ENCODE results near the gene ITPRID1.

ITPRID1 gene

GRCh38 chr7:31695859-31696614, 182.1 kb downstream of the ITPRID1 start:
- H3K27me3 ChIP-seq (ENCODE audit: control insufficient read depth, insufficient read depth, low read length), result no peaks in the 10 kb centered on the region
- H3K36me3 ChIP-seq (ENCODE audit: control insufficient read depth, insufficient read depth, low read length), result no peaks in the 10 kb centered on the region
- H3K9ac ChIP-seq (ENCODE audit: low read length), result no peak overlapping the region
- H3K4me1 ChIP-seq (ENCODE audit: control insufficient read depth, insufficient read depth, low read length), result no peaks in the 10 kb centered on the region; the same call in 1 of the 2 replicates
- no peak overlapping the region for H3K4me3 ChIP-seq (ENCODE audit: low read depth, low read length)
- H3K9me3 ChIP-seq (ENCODE audit: control insufficient read depth, insufficient read depth, low read depth, low read length), result no peaks in the 10 kb centered on the region
- no peak overlapping the region for H3K27ac ChIP-seq (ENCODE audit: low read depth, low read length)

GRCh38 chr7:31699050-31699449, 185.2 kb downstream of the ITPRID1 start:
- Histone ChIP-seq H3K4me1 (ENCODE audit: control insufficient read depth, insufficient read depth, low read length) (no peaks in the 10 kb centered on the region), H3K27me3 (ENCODE audit: control insufficient read depth, insufficient read depth, low read length) (no peaks in the 10 kb centered on the region), H3K27ac (ENCODE audit: low read depth, low read length) (no peak overlapping the region), H3K36me3 (ENCODE audit: control insufficient read depth, insufficient read depth, low read length) (no peaks in the 10 kb centered on the region), H3K9ac (ENCODE audit: low read length) (no peak overlapping the region), H3K4me3 (ENCODE audit: low read depth, low read length) (no peak overlapping the region), H3K9me3 (ENCODE audit: control insufficient read depth, insufficient read depth, low read depth, low read length) (no peaks in the 10 kb centered on the region)

- no peak overlapping the region for H3K4me3 ChIP-seq (ENCODE audit: low read depth, low read length)
- H3K27ac ChIP-seq (ENCODE audit: low read depth, low read length), result no peak overlapping the region
- no peaks in the 10 kb centered on the region for H3K36me3 ChIP-seq (ENCODE audit: control insufficient read depth, insufficient read depth, low read length)
- no peaks in the 10 kb centered on the region for H3K9me3 ChIP-seq (ENCODE audit: control insufficient read depth, insufficient read depth, low read depth, low read length)
- H3K4me1 ChIP-seq (ENCODE audit: control insufficient read depth, insufficient read depth, low read length), result no peaks in the 10 kb centered on the region
- no peak overlapping the region for H3K9ac ChIP-seq (ENCODE audit: low read length)
- H3K27me3 ChIP-seq (ENCODE audit: control insufficient read depth, insufficient read depth, low read length), result no peaks in the 10 kb centered on the region
These were observed 188.5 kb downstream of the ITPRID1 start for GRCh38 chr7:31702354-31702753.

GRCh38 chr7:31705377-31705776, 191.5 kb downstream of the ITPRID1 start:
- H3K9me3 ChIP-seq (ENCODE audit: control insufficient read depth, insufficient read depth, low read depth, low read length), result no peaks in the 10 kb centered on the region
- no peak overlapping the region for H3K9ac ChIP-seq (ENCODE audit: low read length)
- H3K36me3 ChIP-seq (ENCODE audit: control insufficient read depth, insufficient read depth, low read length), result no peaks in the 10 kb centered on the region
- peaks cover 15% of the 10 kb centered on the region for H3K4me1 ChIP-seq (ENCODE audit: control insufficient read depth, insufficient read depth, low read length)
- no peaks in the 10 kb centered on the region; the same call in 1 of the 2 replicates for H3K27me3 ChIP-seq (ENCODE audit: control insufficient read depth, insufficient read depth, low read length)
- H3K4me3 ChIP-seq (ENCODE audit: low read depth, low read length), result no peak overlapping the region
- H3K27ac ChIP-seq (ENCODE audit: low read depth, low read length), result no peak overlapping the region

GRCh38 chr7:31707089-31707488, 193.2 kb downstream of the ITPRID1 start:
- H3K4me1 ChIP-seq (ENCODE audit: control insufficient read depth, insufficient read depth, low read length), result peaks cover 25% of the 10 kb centered on the region
- no peak overlapping the region for H3K27ac ChIP-seq (ENCODE audit: low read depth, low read length)
- H3K9ac ChIP-seq (ENCODE audit: low read length), result no peak overlapping the region
- H3K27me3 ChIP-seq (ENCODE audit: control insufficient read depth, insufficient read depth, low read length), result peaks cover 6% of the 10 kb centered on the region; the same call in 1 of the 2 replicates
- H3K9me3 ChIP-seq (ENCODE audit: control insufficient read depth, insufficient read depth, low read depth, low read length), result peaks cover 4% of the 10 kb centered on the region
- H3K4me3 ChIP-seq (ENCODE audit: low read depth, low read length), result no peak overlapping the region
- H3K36me3 ChIP-seq (ENCODE audit: control insufficient read depth, insufficient read depth, low read length), result no peaks in the 10 kb centered on the region

Data from HUES6 (cell line).